Heart left ventricle (tissue), 16 donors: ENCODE results near the gene DCUN1D2. TPM values are rescaled to one million over a fixed set of nuclear protein-coding genes. Genes with fewer than 3 reads are reported as not detected.
"Not testable (repeated sequence)": the region's sequence is repeated elsewhere in the genome, so short reads cannot be mapped to it uniquely, and the experiment has no call there.

Experiments used
- ATAC-seq, 4 donors: fragments of 200-7000 bp; cut with Tn5 transposase; one replicate each; pipeline ENCODE4 v1.9.1; 2020 to 2022; ENCODE audit warnings: moderate library complexity in 4 of 4, mild to moderate bottlenecking in 3 of 4, moderate number of reproducible peaks in 1 of 4
- DNase-seq, 5 donors: peaks; one replicate each; pipeline ENCODE4 v3.0.0-alpha.2; 2020
- H3K27ac ChIP-seq, 12 donors: fragments of 200-600 bp; sonication (generic) in 4 of 12; one replicate each; pipeline versions ENCODE4 v1.5.0 to v1.8.0; 2016 to 2022; ENCODE audit warnings: mild to moderate bottlenecking in 2 of 12
- H3K27me3 ChIP-seq, 9 donors: fragments of 200-600 bp; sonication (generic) in 2 of 9; one replicate each; pipeline versions ENCODE4 v1.5.1 to v1.8.0; 2016 to 2022; ENCODE audit warnings: mild to moderate bottlenecking in 3 of 9
- H3K36me3 ChIP-seq, 9 donors: fragments of 200-600 bp; sonication (generic) in 2 of 9; one replicate each; pipeline versions ENCODE4 v1.5.0 to v1.8.0; 2018 to 2022; ENCODE audit warnings: mild to moderate bottlenecking in 2 of 9
- H3K4me1 ChIP-seq, 12 donors: fragments of 200-600 bp; sonication (generic) in 4 of 12; one replicate each; pipeline versions ENCODE4 v1.5.0 to v1.8.0; 2016 to 2022; ENCODE audit warnings: mild to moderate bottlenecking in 3 of 12
- H3K4me3 ChIP-seq, 12 donors: fragments of 200-600 bp; sonication (generic) in 4 of 12; one replicate each; pipeline versions ENCODE4 v1.5.0 to v1.8.0; 2017 to 2022; ENCODE audit warnings: mild to moderate bottlenecking in 9 of 12, moderate library complexity in 4 of 12
- H3K9me3 ChIP-seq, 12 donors: fragments of 200-600 bp; sonication (generic) in 4 of 12; one replicate each; pipeline versions ENCODE4 v1.5.0 to v1.8.0; 2016 to 2022; ENCODE audit warnings: mild to moderate bottlenecking in 1 of 12
- CTCF ChIP-seq, 12 donors: fragments of 200-600 bp; sonication (generic) in 4 of 12; IDR thresholded peaks; one replicate each; pipeline versions ENCODE4 v1.5.0 to v1.8.0; 2018 to 2022; ENCODE audit warnings: antibody characterized with exemption in 12 of 12, mild to moderate bottlenecking in 5 of 12
- POLR2A ChIP-seq, 2 donors: fragments of 450-650 bp; IDR thresholded peaks; one replicate each; pipeline ENCODE4 v1.6.1; 2017; ENCODE audit warnings: antibody characterized with exemption in 2 of 2, mild to moderate bottlenecking in 2 of 2, moderate library complexity in 2 of 2
- WGBS, 4 donors: extraction: QIAGEN DNeasy Blood & Tissue Kit in 2 of 4; methylation state at CpG; one replicate each; pipeline versions ENCODE4 v1.1.5 to v1.1.7; 2013 to 2018; 5-methylcytosine and 5-hydroxymethylcytosine counted together
- intact Hi-C, 10 donors: fragments of 100-400 bp; cut with DNase I; formaldehyde crosslinking; loops; one replicate each; pipeline versions ENCODE4 v1.11.1 to v1.14.2; 2022
- polyA plus RNA-seq, 2 donors: library from polyadenylated mRNA; stranded (reverse); fragments of 200-250 nt; gene quantifications; one replicate each; pipeline ENCODE4 v1.2.3, GENCODE V29; 2013
- total RNA-seq, 9 donors: library from RNA; depleted of rRNA in 2 of 9; stranded (reverse); fragments of >200 nt in 2 of 9; fragmentation: NEBNext Ultra II Directional in 3 of 9; extraction: Animal tissue kit (Norgen Biotek cat#: 25700) in 3 of 9; gene quantifications; one replicate each; pipeline versions ENCODE4 v1.1.0 to v1.2.4, GENCODE V29; 2016 to 2023
- donor health status: ischemic (EF 13 %, LVEDD 7.1; RV severe dilation, severe dysfunction).
- donor health status: healthy with polysubstance abuse.
- donor health status: DM: no; HTN: yes; CAD: no.
- donor health status: DM: no; HTN: no; CAD: no.
- donor health status: ischemic (EF 25% LVEDD 6.9; RV normal size, moderate dysfunction).
- donor health status: ischemic (EF 25% LVEDD 5.7; RV mildly dilated, moderate dysfunction).
- donor health status: healthy.
- donor health status: DM: yes; HTN: yes; CAD: no.
- donor health status: ischemic (EF 35%, LVEDD 5.7; RV mildly dilated, moderate dysfunction).
- donor health status: nonischemic (EF 11% LVEDD 7.7; RV severe dilation, severe dysfunction).
- donor health status: DM: yes; HTN: yes; CAD: no.
- donor health status: PGD.
- donor health status: ischemic (EF 29% LVEDD 5.4; RV normal size, mild dysfunction).
- donor health status: nonischemic (EF 23%, LVEDD 6.1; RV moderate dilation, normal function).

Gene DCUN1D2
- total and polyA plus RNA-seq, 11 donors: 68.7 to 247 (median 153) TPM

GRCh38 chr13:113471844-113472243, 18.7 kb downstream of the DCUN1D2 start:
- no peak for TF ChIP-seq CTCF (IDR thresholded peaks at IDR 0.05)
- TF ChIP-seq POLR2A (IDR thresholded peaks at IDR 0.05): no peak
- ATAC-seq (peak in 3 of 4 donors; percentile 22 to 72 (median 48)), DNase-seq (peak in 1 of 5 donors; percentile 60)
- Histone ChIP-seq H3K9me3 (no peaks in the 10 kb centered on the region), H3K36me3 (peaks cover 0 to 77% (median 43%) of the 10 kb centered on the region in 9 donors), H3K27me3 (no peaks in the 10 kb centered on the region), H3K27ac (peak overlapping the region; percentile 34 to 90 (median 73)), H3K4me1 (peaks cover 0 to 21% (median 8%) of the 10 kb centered on the region in 12 donors), H3K4me3 (peak overlapping the region in 9 of 12 donors; percentile 4 to 33 (median 23))
- intact Hi-C loops: loop anchor here in 1 of 10 donors (1.0 kb wide), 1 partner anchor 18 kb away; the partner anchor contains the start of gene DCUN1D2
- 73 to 78% (median 74%) methylated on average over 11 of the region's 11 CpGs for WGBS, 4 donors

GRCh38 chr13:113470635-113471163, 19.8 kb downstream of the DCUN1D2 start:
- H3K4me3 ChIP-seq, ATAC-seq, intact Hi-C loops, DNase-seq, H3K9me3 ChIP-seq, H3K27me3 ChIP-seq, H3K27ac ChIP-seq: not testable (repeated sequence)
- Histone ChIP-seq H3K4me1 (peaks cover 0 to 21% (median 8%) of the 10 kb centered on the region in 12 donors), H3K36me3 (peaks cover 0 to 77% (median 41%) of the 10 kb centered on the region in 9 donors)
- WGBS, 4 donors: 94 to 100% (median 99%) methylated on average over 1 to 4 of the region's 4 CpGs

- ATAC-seq: no peak
These were observed 20.4 kb downstream of the DCUN1D2 start for GRCh38 chr13:113470073-113470472.

DNA sequence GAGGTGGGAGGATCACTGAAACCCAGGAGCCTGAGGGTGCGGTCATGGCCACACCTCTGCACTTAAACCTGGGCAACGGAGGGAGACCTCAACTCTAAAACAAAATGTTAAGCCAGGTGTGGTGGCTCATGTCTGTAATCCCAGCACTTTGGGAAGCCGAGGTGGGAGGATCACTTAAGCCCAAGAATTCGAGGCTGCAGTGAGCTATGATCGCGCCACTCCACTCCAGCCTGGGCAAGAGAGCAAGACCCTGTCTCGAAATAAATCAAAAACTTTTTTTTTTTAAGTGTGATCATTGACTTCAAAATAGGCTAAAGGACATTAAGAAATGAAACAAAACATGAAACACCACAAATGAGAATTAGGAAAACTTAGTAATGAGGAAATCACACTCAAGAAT, 20.9 kb downstream of the DCUN1D2 start:
- WGBS, 4 donors: 94 to 96% (median 96%) methylated on average over 7 of the region's 7 CpGs
- peaks cover 0 to 77% (median 37%) of the 10 kb centered on the region in 9 donors for H3K36me3 ChIP-seq
- ATAC-seq: no peak

More at GRCh38 chr13:113470073-113470472, 20.4 kb downstream of the DCUN1D2 start:
- intact Hi-C loops: no loop called here
- Histone ChIP-seq H3K36me3 (peaks cover 0 to 77% (median 40%) of the 10 kb centered on the region in 9 donors), H3K4me1 (peaks cover 0 to 21% (median 8%) of the 10 kb centered on the region in 12 donors), H3K4me3 (no peak overlapping the region), H3K27me3 (no peaks in the 10 kb centered on the region), H3K9me3 (no peaks in the 10 kb centered on the region), H3K27ac (no peak overlapping the region)
- WGBS, 4 donors: 92 to 96% (median 94%) methylated on average over 10 of the region's 10 CpGs
- TF ChIP-seq CTCF (IDR thresholded peaks at IDR 0.05) (no peak), POLR2A (IDR thresholded peaks at IDR 0.05) (no peak)
- DNase-seq: no peak

More for the DNA sequence above, 20.9 kb downstream of the DCUN1D2 start:
- intact Hi-C loops: no loop called here
- H3K4me1 ChIP-seq: peaks cover 0 to 21% (median 8%) of the 10 kb centered on the region in 12 donors
- no peaks in the 10 kb centered on the region for H3K9me3 ChIP-seq
- DNase-seq: no peak
- H3K4me3 ChIP-seq: no peak overlapping the region
- TF ChIP-seq CTCF (IDR thresholded peaks at IDR 0.05): no peak
- TF ChIP-seq POLR2A (IDR thresholded peaks at IDR 0.05): no peak
- no peak overlapping the region for H3K27ac ChIP-seq
- H3K27me3 ChIP-seq: no peaks in the 10 kb centered on the region
